Right lobe of liver (tissue), 4 donors: ENCODE data around the gene DTHD1.

ENCODE experiments used
- CTCF ChIP-seq, 4 donors: fragments of 200-600 bp in 3 of 4; fragments of 450-650 bp in 1 of 4; IDR thresholded peaks; one replicate each; pipeline versions ENCODE4 v1.5.1 to v1.8.0; 2016 to 2022; ENCODE audit warnings: antibody characterized with exemption in 4 of 4, mild to moderate bottlenecking in 2 of 4
- POLR2A ChIP-seq: fragments of 450-650 bp; IDR thresholded peaks from one replicate; pipeline ENCODE4 v1.6.1; 2017; ENCODE audit warnings: antibody characterized with exemption, mild to moderate bottlenecking
- donor health status: DM: no; HTN: no; CAD: no.
- donor health status: DM: no; HTN: no; CAD: no.
- donor health status: DM: no; HTN: yes; CAD: no.

- TF ChIP-seq CTCF (IDR thresholded peaks at IDR 0.05) (no peak), POLR2A (no peak)
These were observed 2.6 kb downstream of the DTHD1 start for GRCh38 chr4:36283912-36284465.
